H1 (cell line): ENCODE data around the gene ZGLP1. TPM values are rescaled to one million over a fixed set of nuclear protein-coding genes. Genes with fewer than 3 reads are reported as not detected.

Source experiments
- CTCF ChIA-PET: fragments of 300-600 bp; sonication (Branson Sonifier 250); formaldehyde crosslinking; loops from one replicate; lab custom pipeline; 2021; ENCODE audit not compliant: partially characterized antibody; lab: Charles Lee
- POLR2A ChIA-PET: fragments of 300-600 bp; sonication (Branson Sonifier 250); formaldehyde crosslinking; loops from one replicate; lab custom pipeline; 2021; ENCODE audit warnings: inconsistent platforms; ENCODE audit not compliant: partially characterized antibody; lab: Charles Lee
- DNase-seq, 2 experiments: peaks; one replicate each; pipeline versions ENCODE4 v3.0.0 to v3.0.0-alpha.2; 2010 to 2022; ENCODE audit warnings: low spot score in 2 of 2, low read depth in 1 of 2, mixed read lengths in 1 of 2
- FAIRE-seq: peaks from 2 replicates; lab custom pipeline; 2011; peaks lifted over from hg19 to GRCh38; lab: Jason Lieb, UNC
- H2AFZ ChIP-seq: 2 replicates; pipeline ENCODE4 v1.8.1; 2012; ENCODE audit warnings: low read length, inconsistent platforms
- H2AK5ac ChIP-seq: 2 replicates; pipeline ENCODE4 v1.6.1; 2013; ENCODE audit warnings: low read depth, low read length
- H2BK120ac ChIP-seq: replicated peaks from 2 replicates; pipeline ENCODE3; 2013; ENCODE audit warnings: low read depth, low read length, inconsistent platforms
- H2BK12ac ChIP-seq: 2 replicates; pipeline ENCODE4 v1.6.1; 2013; ENCODE audit warnings: low read depth, low read length
- H2BK15ac ChIP-seq: 2 replicates; pipeline ENCODE4 v1.6.1; 2013; ENCODE audit warnings: low read length
- H2BK20ac ChIP-seq: 2 replicates; pipeline ENCODE4 v1.6.1; 2013; ENCODE audit warnings: low read length
- H2BK5ac ChIP-seq: 2 replicates; pipeline ENCODE4 v1.6.1; 2013; ENCODE audit warnings: low read depth, low read length
- H3K14ac ChIP-seq: 2 replicates; pipeline ENCODE4 v1.6.1; 2013; ENCODE audit warnings: inconsistent platforms; ENCODE audit not compliant: insufficient read length
- H3K18ac ChIP-seq: 2 replicates; pipeline ENCODE4 v1.6.1; 2013; ENCODE audit warnings: low read length; ENCODE audit errors: extremely low read depth
- H3K23ac ChIP-seq: 2 replicates; pipeline ENCODE4 v1.6.1; 2013; ENCODE audit warnings: inconsistent platforms; ENCODE audit not compliant: insufficient read length
- H3K23me2 ChIP-seq: 2 replicates; pipeline ENCODE4 v1.6.1; 2013; ENCODE audit warnings: low read depth, low read length
- H3K27ac ChIP-seq: 2 replicates; pipeline ENCODE4 v1.6.1; 2011; ENCODE audit warnings: low read depth, low read length, inconsistent platforms
- H3K27me3 ChIP-seq, 4 experiments: replicated peaks in 1 of 4; 1 replicate in 1 of 4; 2 replicates in 3 of 4; pipeline versions ENCODE4 v1.6.1 to v1.8.1; 2011 to 2013; ENCODE audit warnings: low read length in 3 of 4, mild to moderate bottlenecking in 3 of 4, inconsistent platforms in 2 of 4, mixed read lengths in 2 of 4, moderate library complexity in 1 of 4; ENCODE audit not compliant: control insufficient read depth in 3 of 4, insufficient read depth in 3 of 4; ENCODE audit errors: extremely low read depth in 1 of 4
- H3K36me3 ChIP-seq, 4 experiments: 2 replicates each; pipeline versions ENCODE4 v1.6.1 to v1.8.1; 2011 to 2013; ENCODE audit warnings: mild to moderate bottlenecking in 4 of 4, low read length in 3 of 4, moderate library complexity in 2 of 4, control low read depth in 1 of 4, inconsistent platforms in 1 of 4; ENCODE audit not compliant: insufficient read depth in 4 of 4, control insufficient read depth in 2 of 4
- H3K4ac ChIP-seq: replicated peaks from 2 replicates; pipeline ENCODE3; 2013; ENCODE audit warnings: low read length, low read depth, mixed read lengths, inconsistent platforms; ENCODE audit not compliant: insufficient read length
- H3K4me1 ChIP-seq, 4 experiments: replicated peaks in 1 of 4; 1 replicate in 1 of 4; 2 replicates in 3 of 4; pipeline versions ENCODE4 v1.6.1 to v1.8.1; 2011 to 2013; ENCODE audit warnings: low read length in 3 of 4, inconsistent platforms in 2 of 4, mixed read lengths in 1 of 4; ENCODE audit not compliant: insufficient read depth in 4 of 4, control insufficient read depth in 3 of 4
- H3K4me2 ChIP-seq, 2 experiments: 2 replicates each; pipeline versions ENCODE4 v1.6.1 to v1.8.1; 2011 to 2013; ENCODE audit warnings: low read depth in 2 of 2, low read length in 2 of 2, control low read depth in 1 of 2, inconsistent platforms in 1 of 2, mild to moderate bottlenecking in 1 of 2; ENCODE audit not compliant: insufficient read depth in 1 of 2
- H3K4me3 ChIP-seq, 4 experiments: fragments of 200-600, 300-600 bp in 1 of 4; sonication (generic), shearing (Covaris generic), sonication (Bioruptor Twin) in 1 of 4; 2 replicates each; pipeline versions ENCODE4 v1.5.1 to v1.8.1; 2011 to 2016; ENCODE audit warnings: low read length in 4 of 4, low read depth in 3 of 4, control low read depth in 2 of 4, inconsistent platforms in 2 of 4, mild to moderate bottlenecking in 2 of 4, mixed read lengths in 1 of 4, moderate library complexity in 1 of 4; ENCODE audit not compliant: insufficient read depth in 2 of 4; ENCODE audit errors: extremely low read depth in 1 of 4
- H3K56ac ChIP-seq: replicated peaks from 2 replicates; pipeline ENCODE3; 2013; ENCODE audit warnings: low read depth, mild to moderate bottlenecking, mixed read lengths, low read length, inconsistent platforms; ENCODE audit not compliant: insufficient read length
- H3K79me1 ChIP-seq: 2 replicates; pipeline ENCODE4 v1.6.1; 2013; ENCODE audit warnings: low read depth, low read length, control low read depth
- H3K79me2 ChIP-seq, 2 experiments: 2 replicates each; pipeline versions ENCODE4 v1.6.1 to v1.8.1; 2012 to 2013; ENCODE audit warnings: low read length in 2 of 2, mild to moderate bottlenecking in 2 of 2, inconsistent platforms in 1 of 2; ENCODE audit not compliant: insufficient read depth in 2 of 2, control insufficient read depth in 1 of 2
- H3K9ac ChIP-seq, 4 experiments: replicated peaks in 1 of 4; 1 replicate in 1 of 4; 2 replicates in 3 of 4; pipeline versions ENCODE4 v1.6.1 to v1.8.1; 2011 to 2013; ENCODE audit warnings: low read depth in 3 of 4, low read length in 3 of 4, control low read depth in 2 of 4, mild to moderate bottlenecking in 2 of 4, moderate library complexity in 2 of 4, inconsistent platforms in 1 of 4; ENCODE audit errors: extremely low read depth in 1 of 4
- H3K9me3 ChIP-seq, 2 experiments: 2 replicates each; pipeline versions ENCODE4 v1.6.1 to v1.8.1; 2012 to 2013; ENCODE audit warnings: mild to moderate bottlenecking in 2 of 2, moderate library complexity in 2 of 2, control low read depth in 1 of 2, inconsistent platforms in 1 of 2, low read depth in 1 of 2, low read length in 1 of 2, mixed read lengths in 1 of 2; ENCODE audit not compliant: insufficient read depth in 2 of 2
- H4K20me1 ChIP-seq, 2 experiments: replicated peaks in 1 of 2; 2 replicates each; pipeline versions ENCODE3 to v1.8.1; 2011 to 2013; ENCODE audit warnings: inconsistent platforms in 2 of 2, low read length in 2 of 2, mild to moderate bottlenecking in 1 of 2; ENCODE audit not compliant: insufficient read depth in 2 of 2, control insufficient read depth in 1 of 2
- H4K5ac ChIP-seq: 2 replicates; pipeline ENCODE4 v1.6.1; 2013; ENCODE audit warnings: low read length, low read depth, mixed read lengths, inconsistent platforms; ENCODE audit not compliant: insufficient read length
- H4K8ac ChIP-seq: 2 replicates; pipeline ENCODE4 v1.8.0; 2013; ENCODE audit warnings: mild to moderate bottlenecking, moderate library complexity, low read length, inconsistent platforms; ENCODE audit not compliant: insufficient read depth; ENCODE audit errors: extremely low read depth
- H4K91ac ChIP-seq: replicated peaks from 2 replicates; pipeline ENCODE3; 2013; ENCODE audit warnings: low read length, mixed read lengths, inconsistent platforms; ENCODE audit not compliant: insufficient read length
- CTCF ChIP-seq, 3 experiments: IDR thresholded peaks; 1 replicate in 2 of 3; 2 replicates in 1 of 3; pipeline versions ENCODE4 v1.5.1 to v1.6.1; 2011; ENCODE audit warnings: low read length in 3 of 3, mild to moderate bottlenecking in 3 of 3, inconsistent platforms in 2 of 3, low read depth in 1 of 3, moderate library complexity in 1 of 3; ENCODE audit not compliant: insufficient read depth in 1 of 3; ENCODE audit errors: control extremely low read depth in 1 of 3
- GTF2F1 ChIP-seq: IDR thresholded peaks from 2 replicates; pipeline ENCODE4 v1.6.1; 2012; ENCODE audit warnings: low read depth, low read length, improper control_type of control experiment, borderline replicate concordance
- KDM1A ChIP-seq: fragments of 200-600, 300-600 bp; sonication (generic); IDR thresholded peaks from 2 replicates; pipeline ENCODE4 v1.7.1; 2016; ENCODE audit warnings: mild to moderate bottlenecking, low read length, borderline replicate concordance
- KDM5A ChIP-seq: fragments of 200-600 bp; IDR thresholded peaks from 2 replicates; pipeline ENCODE4 v1.7.1; 2012; ENCODE audit warnings: mild to moderate bottlenecking, low read length, inconsistent platforms, mixed read lengths
- POLR2A ChIP-seq, 2 experiments: IDR thresholded peaks; 1 replicate in 1 of 2; 2 replicates in 1 of 2; pipeline ENCODE4 v1.6.1; 2011; ENCODE audit warnings: low read depth in 2 of 2, low read length in 2 of 2, mild to moderate bottlenecking in 2 of 2; ENCODE audit errors: control extremely low read depth in 1 of 2
- POLR2AphosphoS5 ChIP-seq: IDR thresholded peaks from 2 replicates; pipeline ENCODE4 v1.6.1; 2011; ENCODE audit warnings: low read depth, low read length
- RBBP5 ChIP-seq: IDR thresholded peaks from 2 replicates; pipeline ENCODE4 v1.7.1; 2012; ENCODE audit warnings: low read depth, mild to moderate bottlenecking, inconsistent platforms, low read length, moderate library complexity, borderline replicate concordance
- SIN3A ChIP-seq, 2 experiments: IDR thresholded peaks in 1 of 2; conservative IDR thresholded peaks in 1 of 2; 2 replicates each; pipeline ENCODE4 v1.6.1; 2011 to 2012; ENCODE audit warnings: low read length in 2 of 2, improper control_type of control experiment in 1 of 2, low read depth in 1 of 2, mild to moderate bottlenecking in 1 of 2
- TBP ChIP-seq: IDR thresholded peaks from 2 replicates; pipeline ENCODE4 v1.6.1; 2011; ENCODE audit warnings: low read depth, low read length, improper control_type of control experiment
- WGBS, 2 experiments: shearing (Covaris generic) in 1 of 2; methylation state at CpG; one replicate each; pipeline versions ENCODE4 v1.1.6 to v1.1.7; 2013 to 2015; ENCODE audit warnings: low lambda C conversion rate in 2 of 2, mixed read lengths in 2 of 2, inconsistent platforms in 1 of 2, low coverage in 1 of 2, missing lambda C conversion rate in 1 of 2; ENCODE audit not compliant: insufficient replicate concordance in 2 of 2, insufficient coverage in 1 of 2, insufficient read length in 1 of 2; ENCODE audit errors: extremely low coverage in 1 of 2, missing lambda C conversion rate in 1 of 2; 5-methylcytosine and 5-hydroxymethylcytosine counted together
- polyA plus RNA-seq, 7 experiments: library from polyadenylated mRNA; depleted of rRNA in 3 of 7; stranded (reverse) in 5 of 7; unstranded in 2 of 7; fragments of >200 nt in 5 of 7; fragments of 200-250 nt in 2 of 7; gene quantifications; 1 replicate in 5 of 7; 2 replicates in 1 of 7; 4 replicates in 1 of 7; pipeline versions ENCODE4 v1.2.1 to v1.2.3, GENCODE V29; 2011 to 2013; ENCODE audit warnings: missing spikeins in 2 of 7, mixed read lengths in 2 of 7
- total RNA-seq: library from RNA; stranded (reverse); fragmentation: NEBNext Ultra II Directional; extraction: Animal tissue kit (Norgen Biotek cat#: 25700); gene quantifications from 2 replicates; pipeline ENCODE4 v1.2.1, GENCODE V29; 2021

The ZGLP1 gene
- total and polyA plus RNA-seq, 2 of the 8 experiments (the other 6 are each of a cell fraction or from before 2014, with no cell fraction given), result 4.2 to 5.1 TPM

- no peak overlapping the region for H2AFZ ChIP-seq
- H2AK5ac ChIP-seq, result no peak overlapping the region
- H3K79me2 ChIP-seq, result no peaks in the 10 kb centered on the region
- H3K23me2 ChIP-seq, result peaks cover 18% of the 10 kb centered on the region
- peak overlapping the region; percentile 68 for H3K27ac ChIP-seq
- H2BK20ac ChIP-seq, result no peak overlapping the region
- peak; percentile 91 to 99 for DNase-seq
- H2BK5ac ChIP-seq, result peak overlapping the region; percentile 95; the same call in 1 of the 2 replicates
- peak overlapping the region in 3 of 4 experiments; percentile 29 to 72 (median 66); a peak in 5 of 7 replicates for H3K9ac ChIP-seq
- peak overlapping the region; percentile 72 to 99 for H3K4me2 ChIP-seq
- H3K4me3 ChIP-seq, result peak overlapping the region; percentile 61 to 69 (median 64)
- no peaks in the 10 kb centered on the region for H3K9me3 ChIP-seq
- peak overlapping the region; percentile 72; the same call in 1 of the 2 replicates for H2BK15ac ChIP-seq
- peak overlapping the region; percentile 88 for H4K5ac ChIP-seq
- peaks cover 0 to 11% (median 8%) of the 10 kb centered on the region in 4 experiments; a peak in 5 of 7 replicates for H3K4me1 ChIP-seq
- WGBS, 2 experiments, result 7% methylated on average over 32 of the region's 32 CpGs; no CpG with 5 or more reads in 1 of the 2 experiments
- peak overlapping the region; percentile 88 for H3K56ac ChIP-seq
- H4K20me1 ChIP-seq, result no peaks in the 10 kb centered on the region
- CTCF ChIA-PET, result interaction anchor here (0.8 to 3.2 kb wide), 10 partner anchors 10 to 95 kb away, joined by 3 to 11 read pairs (median 4); partner anchors contain the start of genes ICAM5 and RAVER1
- no peak overlapping the region for H3K23ac ChIP-seq
- H2BK12ac ChIP-seq, result 0 out of 2 replicates have a peak overlapping the region, but pooled peaks have one; percentile 68
- peaks cover 0 to 5% (median 2%) of the 10 kb centered on the region in 4 experiments; a peak in 2 of 8 replicates for H3K36me3 ChIP-seq
- peak; percentile 94 for FAIRE-seq
- H3K79me1 ChIP-seq, result no peaks in the 10 kb centered on the region
- H3K4ac ChIP-seq, result no peak overlapping the region
- no peaks in the 10 kb centered on the region for H3K27me3 ChIP-seq
- POLR2A ChIA-PET, result interaction anchor here (0.6 to 2.2 kb wide), 11 partner anchors 9 to 262 kb away, joined by 3 to 15 read pairs (median 5); partner anchors contain the start of genes ICAM1, ICAM5, MRPL4 and RAVER1
- H3K18ac ChIP-seq, result peak overlapping the region; percentile 88
- H3K14ac ChIP-seq, result no peak overlapping the region
- H2BK120ac ChIP-seq, result no peak overlapping the region
- peak overlapping the region; percentile 90; the same call in 1 of the 2 replicates for H4K8ac ChIP-seq
- peak overlapping the region; percentile 80 for H4K91ac ChIP-seq
- peak in 1 of 3 experiments; percentile 2; a peak in 1 of 4 replicates for TF ChIP-seq CTCF (IDR thresholded peaks at IDR 0.05; ENCODE audit: control extremely low read depth in 1 of 3, insufficient read depth in 1 of 3, low read depth in 1 of 3, low read length in 3 of 3)
- 0 out of 2 replicates have a peak, but pooled peaks have one; percentile 48 for TF ChIP-seq RBBP5
- TF ChIP-seq GTF2F1, result no peak
- peak in 1 of 2 experiments; percentile 68; a peak in 1 of 4 replicates for TF ChIP-seq SIN3A (conservative IDR thresholded peaks at IDR 0.05 in 1 of 2, IDR thresholded peaks at IDR 0.05 in 1 of 2; ENCODE audit: low read depth in 1 of 2, low read length in 2 of 2)
- TF ChIP-seq POLR2A (IDR thresholded peaks at IDR 0.05; ENCODE audit: control extremely low read depth in 1 of 2, low read depth in 2 of 2, low read length in 2 of 2), result peak in 1 of 2 experiments; percentile 79; a peak in 1 of 3 replicates
- no peak for TF ChIP-seq KDM1A
- TF ChIP-seq KDM5A, result no peak
- 0 out of 2 replicates have a peak, but pooled peaks have one; percentile 29 for TF ChIP-seq TBP
- TF ChIP-seq POLR2AphosphoS5, result peak; percentile 82
Measured at GRCh38 chr19:10353793-10354391, 44.3 kb upstream of the ZGLP1 start.
